VCaP (cell line): ENCODE data around the gene UQCC5.
A peak's percentile ranks its signal among the peaks of the same experiment; 100 is the strongest.

ENCODE experiments used
- H3K27ac ChIP-seq: fragments of 450-650 bp; 2 replicates; pipeline ENCODE4 v1.5.1; 2017
- TF ChIP-seq, protein P1 (sequence below): fragments of 450-650 bp; conservative IDR thresholded peaks from 2 replicates; pipeline ENCODE4 v1.5.1; 2017; ENCODE audit warnings: mild to moderate bottlenecking, moderate library complexity

The UQCC5 gene, protein sequence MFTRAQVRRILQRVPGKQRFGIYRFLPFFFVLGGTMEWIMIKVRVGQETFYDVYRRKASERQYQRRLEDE

DNA sequence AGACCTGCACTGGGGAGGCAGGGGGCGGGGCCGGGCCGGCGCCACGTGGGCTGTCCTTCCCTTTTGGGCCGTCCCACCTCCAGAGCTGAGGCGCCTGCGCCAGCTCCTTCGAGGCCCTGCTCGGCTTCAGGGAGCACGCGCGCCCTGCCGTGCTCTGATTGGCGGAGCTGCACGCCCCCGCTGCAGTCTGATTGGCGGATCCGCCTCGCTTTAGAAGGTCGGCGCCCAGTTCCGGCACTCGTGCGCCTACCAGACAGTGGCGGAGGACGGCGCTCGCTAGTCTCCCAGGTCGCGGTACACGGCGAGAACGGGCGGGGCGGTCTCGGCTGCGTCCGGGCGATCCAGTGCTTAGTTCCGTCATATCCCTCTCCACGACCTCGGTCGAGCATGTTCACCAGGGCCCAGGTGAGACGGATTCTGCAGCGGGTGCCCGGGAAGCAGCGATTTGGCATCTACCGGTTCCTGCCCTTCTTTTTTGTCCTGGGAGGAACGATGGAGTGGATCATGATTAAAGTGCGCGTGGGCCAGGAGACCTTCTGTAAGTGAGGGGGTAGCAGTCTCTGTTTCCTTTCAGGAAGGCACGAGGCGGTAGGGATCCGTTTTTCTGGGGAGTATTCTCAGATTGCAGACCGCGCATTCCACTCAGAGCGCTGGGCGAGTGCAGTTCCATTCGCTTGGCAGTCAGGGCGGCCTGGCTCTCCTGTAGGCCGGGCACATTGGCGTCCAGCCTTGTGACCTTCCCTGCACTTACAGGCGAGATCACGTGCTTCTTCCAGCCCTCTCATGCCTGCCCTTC is at the start of gene UQCC5:
TSS of gene UQCC5 (plus strand) at position 237 of the 796 bp plus-strand sequence. CDS start at position 388, 151 bp downstream.
- TF ChIP-seq, protein P1, sequence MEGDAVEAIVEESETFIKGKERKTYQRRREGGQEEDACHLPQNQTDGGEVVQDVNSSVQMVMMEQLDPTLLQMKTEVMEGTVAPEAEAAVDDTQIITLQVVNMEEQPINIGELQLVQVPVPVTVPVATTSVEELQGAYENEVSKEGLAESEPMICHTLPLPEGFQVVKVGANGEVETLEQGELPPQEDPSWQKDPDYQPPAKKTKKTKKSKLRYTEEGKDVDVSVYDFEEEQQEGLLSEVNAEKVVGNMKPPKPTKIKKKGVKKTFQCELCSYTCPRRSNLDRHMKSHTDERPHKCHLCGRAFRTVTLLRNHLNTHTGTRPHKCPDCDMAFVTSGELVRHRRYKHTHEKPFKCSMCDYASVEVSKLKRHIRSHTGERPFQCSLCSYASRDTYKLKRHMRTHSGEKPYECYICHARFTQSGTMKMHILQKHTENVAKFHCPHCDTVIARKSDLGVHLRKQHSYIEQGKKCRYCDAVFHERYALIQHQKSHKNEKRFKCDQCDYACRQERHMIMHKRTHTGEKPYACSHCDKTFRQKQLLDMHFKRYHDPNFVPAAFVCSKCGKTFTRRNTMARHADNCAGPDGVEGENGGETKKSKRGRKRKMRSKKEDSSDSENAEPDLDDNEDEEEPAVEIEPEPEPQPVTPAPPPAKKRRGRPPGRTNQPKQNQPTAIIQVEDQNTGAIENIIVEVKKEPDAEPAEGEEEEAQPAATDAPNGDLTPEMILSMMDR = no peak
- peak within 1 kb of the TSS; percentile 97 for H3K27ac ChIP-seq

DNA sequence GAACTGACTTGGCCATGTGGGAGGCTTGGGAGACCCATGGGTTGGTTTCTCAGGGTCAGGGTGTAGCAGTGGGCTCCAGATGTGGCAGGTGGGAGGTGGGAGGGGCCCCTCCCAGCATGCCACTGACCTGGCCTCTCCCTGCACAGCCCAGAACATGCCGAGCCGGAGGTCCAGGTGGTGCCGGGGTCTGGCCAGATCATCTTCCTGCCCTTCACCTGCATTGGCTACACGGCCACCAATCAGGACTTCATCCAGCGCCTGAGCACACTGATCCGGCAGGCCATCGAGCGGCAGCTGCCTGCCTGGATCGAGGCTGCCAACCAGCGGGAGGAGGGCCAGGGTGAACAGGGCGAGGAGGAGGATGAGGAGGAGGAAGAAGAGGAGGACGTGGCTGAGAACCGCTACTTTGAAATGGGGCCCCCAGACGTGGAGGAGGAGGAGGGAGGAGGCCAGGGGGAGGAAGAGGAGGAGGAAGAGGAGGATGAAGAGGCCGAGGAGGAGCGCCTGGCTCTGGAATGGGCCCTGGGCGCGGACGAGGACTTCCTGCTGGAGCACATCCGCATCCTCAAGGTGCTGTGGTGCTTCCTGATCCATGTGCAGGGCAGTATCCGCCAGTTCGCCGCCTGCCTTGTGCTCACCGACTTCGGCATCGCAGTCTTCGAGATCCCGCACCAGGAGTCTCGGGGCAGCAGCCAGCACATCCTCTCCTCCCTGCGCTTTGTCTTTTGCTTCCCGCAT is 49.2 kb upstream of the UQCC5 start:
- TF ChIP-seq, protein P1 = no peak
- H3K27ac ChIP-seq = no peak overlapping the region

DNA sequence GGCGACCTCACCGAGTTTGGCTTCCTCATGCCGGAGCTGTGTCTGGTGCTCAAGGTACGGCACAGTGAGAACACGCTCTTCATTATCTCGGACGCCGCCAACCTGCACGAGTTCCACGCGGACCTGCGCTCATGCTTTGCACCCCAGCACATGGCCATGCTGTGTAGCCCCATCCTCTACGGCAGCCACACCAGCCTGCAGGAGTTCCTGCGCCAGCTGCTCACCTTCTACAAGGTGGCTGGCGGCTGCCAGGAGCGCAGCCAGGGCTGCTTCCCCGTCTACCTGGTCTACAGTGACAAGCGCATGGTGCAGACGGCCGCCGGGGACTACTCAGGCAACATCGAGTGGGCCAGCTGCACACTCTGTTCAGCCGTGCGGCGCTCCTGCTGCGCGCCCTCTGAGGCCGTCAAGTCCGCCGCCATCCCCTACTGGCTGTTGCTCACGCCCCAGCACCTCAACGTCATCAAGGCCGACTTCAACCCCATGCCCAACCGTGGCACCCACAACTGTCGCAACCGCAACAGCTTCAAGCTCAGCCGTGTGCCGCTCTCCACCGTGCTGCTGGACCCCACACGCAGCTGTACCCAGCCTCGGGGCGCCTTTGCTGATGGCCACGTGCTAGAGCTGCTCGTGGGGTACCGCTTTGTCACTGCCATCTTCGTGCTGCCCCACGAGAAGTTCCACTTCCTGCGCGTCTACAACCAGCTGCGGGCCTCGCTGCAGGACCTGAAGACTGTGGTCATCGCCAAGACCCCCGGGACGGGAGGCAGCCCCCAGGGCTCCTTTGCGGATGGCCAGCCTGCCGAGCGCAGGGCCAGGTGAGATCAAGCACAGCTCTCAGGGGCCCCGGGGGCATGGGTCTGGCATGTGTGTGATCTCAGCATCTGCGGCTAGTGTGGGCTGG is 48.4 kb upstream of the UQCC5 start:
- no peak overlapping the region for H3K27ac ChIP-seq
- TF ChIP-seq, protein P1 = no peak

DNA sequence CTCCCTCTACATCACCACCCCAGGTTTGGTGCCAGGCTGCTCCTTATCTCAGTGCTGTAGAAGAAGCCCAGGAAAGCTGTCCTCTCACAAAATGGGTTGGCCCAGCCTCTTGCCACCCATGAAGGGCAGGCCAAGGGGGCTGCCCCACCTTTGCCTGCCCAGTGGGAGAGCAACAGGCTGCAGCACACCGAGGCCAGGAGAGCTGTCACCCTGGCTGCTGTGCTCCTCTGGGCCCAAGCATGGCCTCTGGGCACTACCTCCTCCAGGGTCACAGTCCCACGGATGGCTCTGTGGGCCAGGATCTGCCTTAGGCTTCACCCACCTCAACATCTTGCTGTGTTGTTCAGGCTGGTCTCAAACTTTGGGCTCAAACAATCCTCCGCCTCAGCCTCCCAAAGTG is 47.7 kb upstream of the UQCC5 start:
- TF ChIP-seq, protein P1 = no peak
- H3K27ac ChIP-seq = no peak overlapping the region

DNA sequence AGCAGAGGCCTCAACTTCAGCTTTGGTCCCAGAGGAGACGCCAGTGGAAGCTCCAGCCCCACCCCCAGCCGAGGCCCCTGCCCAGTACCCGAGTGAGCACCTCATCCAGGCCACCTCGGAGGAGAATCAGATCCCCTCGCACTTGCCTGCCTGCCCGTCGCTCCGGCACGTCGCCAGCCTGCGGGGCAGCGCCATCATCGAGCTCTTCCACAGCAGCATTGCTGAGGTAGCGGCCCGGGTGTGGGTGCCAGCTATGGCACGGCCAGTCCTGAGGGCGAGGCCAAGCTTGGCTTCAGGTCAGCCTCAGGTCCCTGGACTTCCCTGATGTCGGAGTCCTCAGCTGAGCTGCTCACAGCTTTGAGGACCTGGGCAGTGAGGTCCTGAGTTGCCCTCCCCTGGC is 47.0 kb upstream of the UQCC5 start:
- TF ChIP-seq, protein P1 = no peak
- H3K27ac ChIP-seq = no peak overlapping the region

DNA sequence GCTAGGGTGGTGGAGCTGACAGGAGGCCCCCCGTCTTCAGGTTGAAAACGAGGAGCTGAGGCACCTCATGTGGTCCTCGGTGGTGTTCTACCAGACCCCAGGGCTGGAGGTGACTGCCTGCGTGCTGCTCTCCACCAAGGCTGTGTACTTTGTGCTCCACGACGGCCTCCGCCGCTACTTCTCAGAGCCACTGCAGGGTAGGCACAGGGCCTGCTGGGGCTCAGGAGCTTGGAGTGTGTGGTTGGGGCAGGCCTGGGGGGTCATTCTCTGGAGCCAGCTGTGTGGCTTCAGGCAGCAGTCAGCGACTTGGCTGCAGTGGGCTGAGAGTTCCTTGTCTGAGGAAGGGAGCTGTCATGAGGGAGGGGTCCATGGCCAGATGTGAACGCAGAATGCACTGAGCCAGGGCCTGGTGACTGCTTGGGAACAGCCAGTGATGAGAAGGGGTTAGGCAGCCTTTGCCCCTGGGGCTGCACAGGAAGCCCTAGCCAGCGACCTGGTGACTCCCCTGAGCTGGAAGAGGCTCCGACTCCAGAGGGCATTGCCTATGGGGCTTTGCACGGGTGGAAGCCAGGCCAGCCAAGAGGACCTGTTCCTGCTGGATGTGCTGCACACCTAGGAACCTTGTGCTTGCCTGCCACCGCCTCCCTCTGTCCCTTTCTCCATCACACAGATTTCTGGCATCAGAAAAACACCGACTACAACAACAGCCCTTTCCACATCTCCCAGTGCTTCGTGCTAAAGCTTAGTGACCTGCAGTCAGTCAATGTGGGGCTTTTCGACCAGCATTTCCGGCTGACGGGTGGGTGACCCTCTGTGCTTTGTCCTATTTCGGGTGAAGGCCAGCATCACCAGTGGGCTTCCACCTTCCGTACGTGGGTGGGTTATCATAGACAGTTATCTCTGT is 46.1 kb upstream of the UQCC5 start:
- TF ChIP-seq, protein P1 = no peak
- no peak overlapping the region for H3K27ac ChIP-seq
